CMK (cell line): ENCODE measurements around the gene SLC37A1.
A peak's percentile ranks its signal among the peaks of the same experiment; 100 is the strongest.
"Not testable (repeated sequence)": the region's sequence is repeated elsewhere in the genome, so short reads cannot be mapped to it uniquely, and the experiment has no call there.

Experiments used
- DNase-seq: peaks from one replicate; pipeline ENCODE4 v3.0.0-alpha.2; 2010; ENCODE audit warnings: low read depth

The SLC37A1 gene

DNA sequence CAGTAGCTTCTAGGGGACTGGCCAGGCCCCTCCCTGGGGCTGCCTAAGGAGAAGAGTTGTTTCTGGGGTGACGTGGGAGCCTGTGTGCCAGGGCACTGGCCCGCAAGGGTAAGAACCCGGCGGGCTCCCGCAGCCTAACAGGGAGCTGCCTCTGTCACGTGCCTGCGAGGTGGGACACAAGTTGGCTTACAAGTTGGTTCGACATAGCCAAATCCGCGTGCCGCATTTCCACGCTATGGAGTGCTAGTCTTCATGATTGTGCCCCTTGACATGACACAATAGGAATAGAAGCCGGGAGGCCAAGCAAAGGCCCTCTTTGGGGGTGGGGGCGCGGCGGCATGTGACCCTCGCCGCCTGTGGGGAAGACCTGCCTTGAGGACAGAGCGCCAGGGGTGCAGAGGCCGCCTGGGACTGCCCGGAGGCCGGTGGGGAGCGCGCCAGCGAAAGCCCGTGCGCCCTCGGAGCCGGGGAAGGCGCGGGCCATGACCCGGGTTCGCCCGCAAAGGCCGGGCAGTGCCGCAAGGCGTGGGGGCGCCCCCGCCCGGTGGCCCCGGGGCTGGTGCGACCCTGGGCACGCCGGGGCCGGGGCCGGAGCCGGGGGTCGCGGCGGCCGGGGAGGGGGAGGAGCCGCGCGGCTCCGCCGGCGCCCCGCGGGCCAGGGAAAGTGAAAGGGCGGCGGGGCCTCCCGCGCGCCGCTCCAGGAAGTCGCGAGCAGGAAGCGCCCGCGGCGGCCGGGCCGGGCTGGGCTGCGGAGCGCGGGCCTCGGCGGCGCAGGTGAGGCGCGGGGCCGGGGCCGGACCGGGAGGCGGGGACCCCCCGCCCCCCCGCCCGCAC is at the start of gene SLC37A1:
Gene SLC37A1 (plus strand): TSS at position 702 of the 834 bp plus-strand sequence. CDS start 4,603 bp downstream, outside the sequence.
- DNase-seq = no peak

DNA sequence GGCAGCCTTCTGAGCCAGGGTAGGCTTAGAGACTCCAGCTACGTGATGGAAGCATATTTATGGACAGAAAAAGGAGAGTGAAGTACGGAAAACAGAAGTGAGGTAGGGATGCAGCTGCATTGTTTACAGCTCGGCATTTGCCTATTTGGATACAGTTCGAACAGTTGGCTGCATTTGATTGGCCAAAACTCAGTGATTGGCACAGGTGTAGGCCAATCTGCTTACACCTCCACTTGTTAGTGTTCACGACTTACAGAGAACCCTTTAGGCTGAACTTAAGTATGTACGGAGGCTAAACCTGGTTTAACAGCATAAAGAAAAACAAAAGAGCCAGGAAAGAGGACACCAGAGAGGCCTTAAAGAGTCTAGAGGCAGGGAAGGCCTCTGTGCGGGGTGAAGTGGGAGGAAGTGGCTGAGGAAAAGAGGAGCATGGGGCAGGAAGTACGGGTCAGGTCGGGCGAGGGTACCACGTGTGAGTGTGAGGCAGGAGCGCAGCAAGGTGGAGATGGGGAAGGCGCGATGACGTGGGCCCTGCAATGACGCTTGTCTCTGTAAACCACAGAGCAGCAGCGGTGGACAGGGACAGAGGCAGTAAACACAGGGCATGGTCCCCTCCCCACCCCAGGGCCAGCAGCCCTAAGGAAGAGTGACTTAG is 49.7 kb upstream of the SLC37A1 start:
- peak; percentile 65 for DNase-seq

DNA sequence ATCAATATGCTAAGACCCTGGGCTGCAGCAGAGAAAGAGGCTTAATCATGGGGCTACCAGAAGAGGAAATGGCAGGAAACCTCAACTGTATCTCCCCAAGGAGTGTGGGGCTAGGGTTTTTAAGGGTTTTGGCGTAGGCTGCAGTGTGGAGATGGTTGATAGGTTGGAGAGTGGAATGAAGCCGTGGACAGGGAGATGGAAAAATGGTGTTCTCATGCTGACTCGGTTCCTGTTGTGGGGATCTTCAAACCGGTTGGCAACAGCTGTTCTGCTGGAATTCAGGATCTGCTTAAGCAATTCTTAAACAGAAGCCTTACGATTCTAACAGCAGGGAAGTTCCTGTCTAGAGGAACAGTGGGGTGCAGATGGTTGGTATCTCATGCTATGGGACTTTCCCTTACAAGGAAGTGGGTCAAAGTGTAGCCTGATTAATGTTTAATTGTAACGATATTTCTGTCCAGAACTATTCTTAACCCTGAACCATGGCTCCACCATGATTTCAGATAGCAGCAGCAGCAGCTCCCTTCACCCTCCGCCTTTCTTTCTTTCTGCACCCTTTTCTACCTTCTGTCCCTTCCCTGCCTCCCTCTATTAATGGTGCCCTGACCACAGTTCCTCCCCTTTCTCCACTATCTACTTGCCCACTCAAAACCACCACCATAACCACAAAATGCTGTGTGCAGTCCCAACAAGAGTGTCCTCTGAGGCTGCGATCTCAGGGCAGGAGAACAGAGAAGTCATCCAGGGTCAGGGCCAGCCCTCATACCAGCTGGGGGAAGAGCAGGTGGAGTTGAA is 48.4 kb upstream of the SLC37A1 start:
- peak; percentile 98 for DNase-seq

DNA sequence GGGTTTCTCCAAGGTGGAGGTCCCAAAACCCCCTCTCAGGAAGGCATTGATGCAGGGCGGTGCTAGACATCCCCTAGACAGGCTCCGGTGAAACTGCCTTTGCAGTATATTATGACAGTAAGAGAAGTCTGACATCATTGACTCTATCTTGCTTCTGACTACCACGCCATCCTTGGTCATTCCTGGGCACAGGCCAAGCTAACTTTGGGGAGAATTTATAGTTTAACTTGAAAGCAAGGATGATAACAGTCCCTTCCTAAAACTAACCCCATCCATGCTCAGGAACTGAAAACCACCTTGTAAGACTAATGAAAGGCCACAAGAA is 47.9 kb upstream of the SLC37A1 start:
- DNase-seq = no peak

DNA sequence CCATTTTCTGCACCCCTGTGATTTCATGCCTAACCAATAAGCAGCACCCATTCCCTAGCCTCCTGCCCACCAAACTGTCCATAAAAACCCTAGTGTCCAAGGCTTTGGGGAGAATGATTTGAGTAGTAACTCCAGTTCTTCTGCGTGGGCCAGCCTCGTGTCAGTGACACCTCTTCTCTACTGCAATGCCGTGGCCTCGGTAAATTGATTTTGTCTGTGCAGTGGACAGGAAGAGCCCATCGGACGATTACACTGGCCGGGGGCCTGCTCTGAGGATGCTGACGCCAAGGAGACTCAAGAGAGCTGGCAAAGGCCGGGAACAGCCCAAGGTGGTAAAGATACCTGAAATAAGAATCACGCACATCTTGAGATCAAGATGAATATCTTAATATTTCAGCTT is 47.0 kb upstream of the SLC37A1 start:
- no peak for DNase-seq

DNA sequence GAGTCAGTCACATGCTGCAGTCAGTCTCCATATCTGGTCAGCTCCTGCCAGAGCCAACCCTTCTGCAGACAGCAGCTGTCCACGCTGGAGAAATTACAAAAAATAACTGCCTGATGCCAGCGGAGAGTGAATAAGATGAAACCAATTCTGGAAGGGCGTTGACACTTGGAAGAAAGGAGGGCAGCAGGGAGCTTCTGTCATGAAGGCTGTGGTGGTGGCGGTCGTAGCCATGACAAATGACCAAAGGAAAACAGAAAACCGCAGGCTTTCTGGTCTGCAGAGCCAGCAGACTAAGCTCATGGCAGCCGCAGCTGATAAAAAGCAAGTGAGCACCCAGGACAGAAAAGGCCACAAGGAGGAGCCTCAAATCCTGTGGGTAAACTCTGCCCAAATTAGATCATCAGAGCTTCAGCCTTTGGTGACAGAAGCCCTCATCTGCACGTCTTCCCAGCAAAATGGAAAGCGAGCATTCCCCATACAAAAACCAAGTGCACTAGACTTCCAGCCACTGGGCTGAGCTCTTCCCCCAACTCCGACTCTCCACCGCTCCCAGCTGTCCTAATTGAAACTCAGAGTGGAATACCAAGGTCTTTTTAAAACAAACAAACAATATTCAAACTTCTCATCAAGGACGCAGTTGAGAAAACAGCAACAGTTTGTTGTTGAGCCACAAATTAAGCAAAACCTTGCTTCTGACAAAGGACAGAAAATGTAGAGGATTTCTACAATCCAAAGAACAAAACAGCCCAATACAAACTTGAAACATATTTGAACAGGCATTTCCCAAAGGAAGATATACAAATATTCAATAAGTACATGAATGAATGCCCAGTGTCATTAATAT is 46.3 kb upstream of the SLC37A1 start:
- peak; percentile 94 for DNase-seq

DNA sequence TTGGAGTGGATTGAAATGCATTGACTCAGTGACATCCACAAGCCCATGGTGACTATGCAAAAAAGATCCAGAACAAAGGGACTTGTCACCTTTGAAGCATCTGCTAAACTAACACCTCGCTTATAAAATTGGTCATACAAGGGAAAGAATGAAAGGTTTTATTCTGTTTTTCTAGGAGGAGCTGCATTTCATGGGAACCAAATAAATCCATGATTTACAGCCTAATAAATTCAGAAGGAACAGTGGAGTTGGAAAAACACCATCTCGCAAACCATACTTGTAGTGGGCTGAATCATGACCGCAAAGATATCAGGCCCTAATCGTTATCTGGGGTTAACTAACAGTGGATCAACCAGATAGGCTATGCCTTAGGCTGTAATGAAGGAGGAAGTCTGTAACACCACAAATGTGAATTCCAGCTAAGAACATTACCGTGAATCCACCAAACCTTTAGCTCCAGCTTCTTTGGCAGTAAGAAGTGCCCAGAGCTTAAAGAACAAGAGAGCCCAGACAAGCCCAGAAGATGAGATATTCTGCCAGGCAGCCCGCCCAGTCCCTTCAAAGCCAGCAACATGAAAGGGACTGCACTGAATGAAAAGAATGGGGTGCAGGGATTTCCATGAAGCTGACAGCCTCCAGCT is 45.0 kb upstream of the SLC37A1 start:
- DNase-seq = peak; percentile 96

DNA sequence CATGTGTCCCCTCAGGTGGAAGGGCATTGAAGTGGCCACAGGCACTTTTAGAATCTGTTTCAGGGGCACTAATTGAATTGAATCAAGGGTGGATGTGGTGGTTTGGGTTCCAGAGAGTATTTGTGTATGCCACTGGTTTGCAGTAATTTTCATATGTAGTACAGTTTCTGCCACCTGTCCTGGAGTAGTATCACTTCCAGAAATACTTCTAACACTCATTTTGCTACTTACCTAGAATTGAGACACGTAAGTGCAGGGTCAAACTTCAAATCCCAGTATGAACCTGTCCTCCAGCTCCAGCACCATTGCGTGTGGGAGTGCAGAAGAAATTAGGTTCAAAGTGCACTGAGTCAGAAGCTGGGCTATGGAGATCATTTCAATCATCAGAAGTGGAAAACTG is 44.4 kb upstream of the SLC37A1 start:
- DNase-seq = no peak

DNA sequence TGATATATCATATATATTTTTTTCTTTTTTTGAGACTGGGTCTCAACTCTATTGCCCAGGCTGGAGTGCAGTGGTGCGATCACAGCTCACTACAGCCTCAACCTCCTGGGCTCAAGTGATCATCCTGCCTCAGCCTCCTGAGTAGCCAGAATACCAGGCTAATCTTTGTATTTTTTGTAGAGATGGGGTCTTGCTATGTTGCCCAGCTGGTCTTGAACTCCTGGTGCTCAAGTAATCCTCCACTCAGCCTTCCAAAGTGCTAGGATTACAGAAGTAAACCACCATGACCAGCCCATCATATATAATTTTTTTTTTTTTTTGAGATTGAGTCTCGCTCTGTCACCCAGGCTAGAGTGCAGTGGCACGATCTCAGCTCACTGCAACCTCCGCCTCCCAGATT is 43.9 kb upstream of the SLC37A1 start:
- DNase-seq = not testable (repeated sequence)

DNA sequence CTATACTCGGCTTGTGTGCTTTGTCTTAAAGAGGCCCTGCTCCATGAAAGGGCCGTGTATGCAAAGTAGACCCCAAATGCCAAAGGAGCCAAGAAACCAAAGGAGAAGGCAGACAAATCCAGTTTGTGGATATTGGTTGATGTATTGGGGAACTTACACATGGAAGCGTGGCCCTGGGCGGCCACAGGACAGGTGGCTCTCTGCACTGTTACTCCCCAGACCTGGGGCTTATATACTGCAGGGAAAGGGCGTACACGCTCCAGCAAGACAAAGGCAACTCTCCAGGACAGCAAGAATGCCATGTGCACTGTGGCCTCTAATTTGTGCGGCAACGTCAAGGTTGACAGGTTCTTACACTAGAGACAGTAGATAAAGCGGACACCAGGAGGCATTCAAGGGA is 42.4 kb upstream of the SLC37A1 start:
- DNase-seq = no peak

DNA sequence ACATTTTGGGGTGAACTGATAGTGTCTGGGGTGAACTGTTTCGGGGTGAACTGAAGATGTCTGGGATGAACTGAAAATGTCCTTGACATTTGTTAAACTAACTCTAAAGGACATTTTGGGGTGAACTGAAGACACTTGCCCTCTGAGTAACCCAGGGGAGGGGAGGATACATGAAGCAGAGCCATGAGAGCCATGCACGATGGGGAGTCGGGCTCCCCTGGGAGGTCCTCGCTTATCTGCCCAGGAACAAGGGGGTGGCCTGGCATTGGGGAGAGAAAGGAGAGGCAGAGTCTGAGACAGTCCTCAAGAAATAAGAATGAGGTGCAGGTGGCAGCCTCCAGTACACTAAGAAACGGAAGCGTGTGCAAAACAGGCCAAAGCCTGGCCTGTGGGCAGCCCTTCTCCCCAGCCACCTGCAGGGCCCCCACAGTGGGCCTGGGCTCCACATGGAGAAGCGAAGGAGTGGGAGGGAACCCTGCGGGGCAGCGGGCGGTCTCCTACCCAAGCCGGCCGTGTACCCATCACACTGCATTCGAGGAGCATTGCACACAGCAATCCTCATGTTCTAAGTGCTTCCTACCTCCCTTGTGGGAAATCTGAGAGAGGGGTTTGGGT is 41.8 kb upstream of the SLC37A1 start:
- DNase-seq = no peak

DNA sequence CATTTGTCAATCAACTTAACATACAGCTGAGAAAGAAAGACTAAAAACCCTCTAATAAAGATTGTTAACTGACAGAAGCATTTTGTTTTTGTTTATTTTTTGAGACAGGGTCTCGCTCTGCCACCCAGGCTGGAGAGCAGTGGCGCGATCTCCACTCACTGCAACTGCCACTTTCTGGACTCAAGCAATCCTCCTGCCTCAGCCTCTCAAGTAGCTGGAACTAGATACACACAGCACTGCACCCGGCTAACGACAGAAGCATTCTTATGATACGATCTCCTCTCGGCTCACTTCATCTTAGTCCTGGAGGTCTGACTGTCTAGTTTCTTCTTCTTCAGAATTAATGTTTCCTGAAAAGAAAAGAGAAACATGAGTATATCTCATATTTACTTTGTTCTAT is 41.1 kb upstream of the SLC37A1 start:
- DNase-seq = no peak

DNA sequence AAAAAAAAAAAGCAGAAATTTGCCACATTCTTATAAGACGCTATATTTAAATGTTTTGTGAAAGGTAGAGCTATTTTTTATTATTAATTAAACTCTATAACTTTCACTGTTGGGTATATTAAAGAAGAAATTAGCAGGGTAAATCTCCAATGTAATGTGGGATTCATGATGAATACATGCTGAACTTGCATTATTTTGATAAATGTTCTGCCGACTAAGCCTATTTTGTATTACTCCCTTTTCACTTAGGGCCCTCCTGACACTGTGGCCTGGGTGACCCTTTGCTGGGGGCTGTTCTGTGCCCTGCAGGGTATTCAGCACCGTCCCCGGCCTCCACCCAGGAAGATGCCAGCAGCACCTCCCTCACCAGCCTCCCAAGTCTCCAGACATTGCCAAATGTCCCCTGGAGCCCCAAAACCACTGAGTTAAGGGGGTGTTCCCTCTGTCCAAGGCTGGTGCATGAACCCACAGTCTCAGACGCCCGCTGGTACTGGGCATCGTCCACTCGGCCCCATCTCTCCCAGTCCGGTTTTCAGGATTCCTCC is 40.1 kb upstream of the SLC37A1 start:
- no peak for DNase-seq

DNA sequence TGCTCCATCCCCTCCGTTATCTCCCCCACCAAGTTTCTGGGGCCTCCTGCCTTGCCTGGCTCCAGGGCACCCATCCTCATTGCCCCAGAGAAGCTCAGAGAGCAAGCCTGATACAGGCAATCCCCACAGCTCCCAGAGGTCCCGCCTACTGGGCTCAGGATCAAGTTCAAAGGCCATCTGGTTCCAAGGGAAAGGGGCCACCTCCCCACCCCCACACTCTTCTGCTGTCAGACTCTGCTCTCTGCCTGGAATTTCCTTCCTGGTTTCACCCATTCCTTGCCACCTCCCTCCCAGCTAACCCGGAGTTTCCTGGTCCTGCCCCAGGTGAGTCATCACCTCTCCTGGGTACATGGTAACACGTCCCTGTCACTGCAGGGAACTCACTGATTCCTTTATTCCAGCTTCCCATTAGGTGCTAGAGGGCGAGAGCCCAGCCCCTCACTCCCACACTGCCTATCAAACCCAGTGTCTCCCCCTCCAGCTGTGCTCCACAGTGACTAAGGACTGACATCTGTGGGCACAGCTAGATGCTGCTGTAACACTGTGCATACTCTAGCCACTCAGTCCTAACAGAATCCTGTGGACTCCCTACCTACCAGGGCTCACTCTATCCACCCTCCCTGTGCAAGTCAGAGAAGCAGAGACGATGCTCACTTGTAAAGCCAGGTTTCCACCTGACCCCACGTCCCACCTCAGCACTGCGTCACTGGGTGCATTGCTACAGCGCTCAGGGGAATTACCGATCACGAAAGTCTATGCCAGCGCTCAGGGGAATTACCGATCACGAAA is 39.4 kb upstream of the SLC37A1 start:
- no peak for DNase-seq

DNA sequence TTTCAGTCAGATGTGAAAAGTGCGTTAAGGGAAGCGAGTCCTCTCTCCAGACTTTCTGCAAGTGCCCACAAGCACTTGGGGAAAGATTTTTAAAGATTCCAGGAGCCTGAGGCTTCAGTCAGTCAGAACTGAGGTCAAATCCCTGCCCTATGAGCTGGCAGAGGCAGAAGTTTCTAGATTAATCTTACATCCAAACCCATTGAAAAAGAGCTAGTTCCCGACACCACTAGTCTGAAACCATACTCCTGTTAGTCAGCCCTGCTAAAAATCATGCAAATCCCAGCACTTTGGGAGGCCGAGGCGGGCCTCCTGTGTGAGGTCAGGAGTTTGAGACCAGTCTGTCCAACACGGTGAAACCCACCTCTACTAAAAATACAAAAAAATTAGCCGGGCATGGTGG is 38.6 kb upstream of the SLC37A1 start:
- DNase-seq = no peak

DNA sequence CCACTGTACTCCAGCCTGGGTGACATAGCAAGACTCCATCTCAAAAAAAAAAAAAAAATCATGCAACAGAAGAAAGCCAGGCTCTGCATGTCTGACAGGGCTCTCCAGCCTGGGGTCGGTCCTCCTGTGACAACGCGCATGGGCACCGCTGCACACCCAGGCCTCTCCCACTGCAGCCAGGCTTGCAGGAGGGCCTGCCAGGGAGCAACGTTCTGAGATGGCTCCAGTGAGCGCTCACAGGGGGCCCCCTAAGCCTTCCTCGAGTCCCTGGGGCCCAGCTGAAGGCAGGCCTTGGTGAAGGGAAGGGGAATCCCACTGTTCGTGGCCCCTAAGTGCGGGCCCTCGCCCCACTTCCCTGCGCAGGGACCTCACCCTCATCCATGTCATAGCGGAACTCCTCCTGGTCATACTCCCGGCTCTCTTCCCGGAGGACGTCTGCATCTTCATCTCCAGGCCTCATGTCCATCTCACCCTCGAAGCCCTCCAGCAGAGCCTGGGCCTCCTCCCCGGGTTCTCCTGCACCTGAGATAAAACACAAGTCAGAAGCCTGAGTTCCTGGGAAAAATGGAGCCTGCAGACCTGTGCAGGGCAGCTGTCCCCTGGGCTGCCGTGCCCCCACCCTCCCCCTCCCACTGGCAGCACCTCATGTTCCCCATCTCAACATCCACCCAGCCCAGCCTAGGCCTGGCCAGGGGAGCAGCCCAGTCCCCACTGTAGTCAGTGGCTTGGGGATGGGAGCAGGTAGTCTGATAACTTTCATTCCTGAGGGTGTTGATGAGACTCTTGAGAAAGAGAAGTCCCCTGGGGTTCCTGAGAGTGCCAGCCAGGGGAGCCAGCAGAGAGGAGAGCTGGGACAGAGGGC is 37.9 kb upstream of the SLC37A1 start:
- DNase-seq = no peak

DNA sequence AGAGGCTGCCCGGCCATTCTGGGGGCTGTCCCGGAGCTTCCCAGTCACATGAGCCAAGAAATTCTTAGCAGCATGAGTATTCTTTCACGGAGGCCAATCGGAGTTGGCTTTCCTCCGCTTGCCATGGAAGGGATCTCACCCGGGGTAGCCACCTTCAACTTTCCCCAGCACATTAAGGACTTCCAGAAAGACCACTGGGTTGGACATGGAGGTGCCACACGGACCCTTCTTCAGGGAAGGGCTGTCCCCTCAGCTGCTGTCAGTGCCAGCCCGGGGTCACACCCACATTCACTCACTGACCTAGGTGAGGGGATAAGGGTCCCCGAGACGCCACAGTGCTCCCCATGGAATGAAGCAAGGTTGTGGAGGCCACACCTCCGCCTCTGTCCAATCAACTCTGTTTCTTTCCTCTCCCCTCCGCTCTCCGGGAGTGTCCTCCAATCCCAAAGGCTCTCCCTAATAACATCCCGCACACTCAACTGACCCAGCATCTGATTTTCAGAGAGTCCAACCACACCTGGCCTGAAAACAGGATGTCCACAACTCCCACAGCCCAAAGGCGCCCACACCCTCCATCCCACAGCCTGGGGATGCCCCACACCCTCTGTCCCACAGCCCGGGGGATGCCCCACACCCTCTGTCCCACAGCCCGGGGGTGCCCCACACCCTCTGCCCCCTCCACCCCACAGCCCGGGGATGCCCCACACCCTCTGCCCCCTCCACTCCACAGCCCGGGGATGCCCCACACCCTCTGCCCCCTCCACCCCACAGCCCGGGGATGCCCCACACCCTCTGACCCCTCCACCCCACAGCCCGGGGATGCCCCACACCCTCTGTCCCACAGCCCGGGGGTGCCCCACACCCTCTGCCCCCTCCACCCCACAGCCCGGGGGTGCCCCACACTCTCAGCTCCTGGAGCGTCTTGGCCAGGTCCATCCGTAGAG is 37.0 kb upstream of the SLC37A1 start:
- no peak for DNase-seq

DNA sequence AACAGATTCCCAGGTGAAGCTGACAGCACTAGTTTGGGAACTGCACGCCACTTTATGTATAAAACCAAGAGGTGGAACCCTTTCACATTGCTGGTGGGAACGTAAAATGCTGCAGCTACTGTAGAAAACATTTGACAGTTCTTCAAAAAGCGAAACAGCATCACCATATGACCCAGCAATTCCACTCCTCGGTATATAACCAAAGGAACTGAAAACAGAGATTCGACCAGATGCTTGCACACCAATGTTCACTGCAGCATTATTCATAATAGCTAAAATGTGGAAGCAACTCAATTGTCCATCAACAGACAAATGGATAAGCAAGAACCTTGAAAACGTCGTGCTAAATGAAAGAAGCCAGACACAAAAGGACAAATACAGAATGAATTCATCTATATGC is 35.1 kb upstream of the SLC37A1 start:
- no peak for DNase-seq
